HT-29 (cell line): Measurements from ENCODE around the gene RGMB. TPM values are rescaled to one million over a fixed set of nuclear protein-coding genes. Genes with fewer than 3 reads are reported as not detected.

Source experiments
- DNase-seq: peaks from one replicate; pipeline ENCODE4 v3.0.0-alpha.2; 2015; ENCODE audit warnings: low spot score
- total RNA-seq: library from RNA; depleted of rRNA; stranded (reverse); fragments of >200 nt; shearing (Covaris generic); gene quantifications from 2 replicates; pipeline ENCODE4 v1.2.3, GENCODE V29; 2014

Gene RGMB
- total RNA-seq, 1 experiment from 2014 or later, result 14.3 TPM

- DNase-seq, result no peak
Measured at GRCh38 chr5:98784411-98784810, 10.9 kb downstream of the RGMB start.

GRCh38 chr5:98785244-98785643 lies 11.8 kb downstream of the RGMB start:
- no peak for DNase-seq

- DNase-seq, result peak; percentile 37
Measured at GRCh38 chr5:98786191-98786853, 12.9 kb downstream of the RGMB start.

GRCh38 chr5:98787131-98787719 lies 13.8 kb downstream of the RGMB start:
- DNase-seq, result no peak

GRCh38 chr5:98789029-98789428 lies 15.6 kb downstream of the RGMB start:
- no peak for DNase-seq

- DNase-seq, result no peak
Measured at GRCh38 chr5:98791001-98791519, 17.6 kb downstream of the RGMB start.

- no peak for DNase-seq
Measured at GRCh38 chr5:98791898-98792580, 18.6 kb downstream of the RGMB start.

GRCh38 chr5:98793223-98793622 lies 19.8 kb downstream of the RGMB start:
- DNase-seq, result no peak

- DNase-seq, result no peak
Measured at GRCh38 chr5:98794001-98794400, 20.5 kb downstream of the RGMB start.

- DNase-seq, result no peak
Measured at GRCh38 chr5:98794414-98795080, 21.1 kb downstream of the RGMB start.

- DNase-seq, result no peak
Measured at GRCh38 chr5:98795243-98795642, 21.8 kb downstream of the RGMB start.

GRCh38 chr5:98796197-98796972 lies 22.9 kb downstream of the RGMB start:
- peak; percentile 74 for DNase-seq

GRCh38 chr5:98798371-98798770 lies 24.9 kb downstream of the RGMB start:
- DNase-seq, result no peak

GRCh38 chr5:98798847-98799246 lies 25.4 kb downstream of the RGMB start:
- no peak for DNase-seq

GRCh38 chr5:98804066-98804465 lies 30.6 kb downstream of the RGMB start:
- no peak for DNase-seq

- no peak for DNase-seq
Measured at GRCh38 chr5:98805070-98805469, 31.6 kb downstream of the RGMB start.

GRCh38 chr5:98807806-98808205 lies 34.3 kb downstream of the RGMB start:
- DNase-seq, result no peak

GRCh38 chr5:98810206-98810605 lies 36.7 kb downstream of the RGMB start:
- no peak for DNase-seq

GRCh38 chr5:98813755-98814154 lies 40.3 kb downstream of the RGMB start:
- no peak for DNase-seq

GRCh38 chr5:98816582-98817222 lies 43.2 kb downstream of the RGMB start:
- peak; percentile 93 for DNase-seq
